ENCODE data around the gene ISYNA1.
A peak's percentile ranks its signal among the peaks of the same experiment; 100 is the strongest.

ISYNA1 gene

DNA sequence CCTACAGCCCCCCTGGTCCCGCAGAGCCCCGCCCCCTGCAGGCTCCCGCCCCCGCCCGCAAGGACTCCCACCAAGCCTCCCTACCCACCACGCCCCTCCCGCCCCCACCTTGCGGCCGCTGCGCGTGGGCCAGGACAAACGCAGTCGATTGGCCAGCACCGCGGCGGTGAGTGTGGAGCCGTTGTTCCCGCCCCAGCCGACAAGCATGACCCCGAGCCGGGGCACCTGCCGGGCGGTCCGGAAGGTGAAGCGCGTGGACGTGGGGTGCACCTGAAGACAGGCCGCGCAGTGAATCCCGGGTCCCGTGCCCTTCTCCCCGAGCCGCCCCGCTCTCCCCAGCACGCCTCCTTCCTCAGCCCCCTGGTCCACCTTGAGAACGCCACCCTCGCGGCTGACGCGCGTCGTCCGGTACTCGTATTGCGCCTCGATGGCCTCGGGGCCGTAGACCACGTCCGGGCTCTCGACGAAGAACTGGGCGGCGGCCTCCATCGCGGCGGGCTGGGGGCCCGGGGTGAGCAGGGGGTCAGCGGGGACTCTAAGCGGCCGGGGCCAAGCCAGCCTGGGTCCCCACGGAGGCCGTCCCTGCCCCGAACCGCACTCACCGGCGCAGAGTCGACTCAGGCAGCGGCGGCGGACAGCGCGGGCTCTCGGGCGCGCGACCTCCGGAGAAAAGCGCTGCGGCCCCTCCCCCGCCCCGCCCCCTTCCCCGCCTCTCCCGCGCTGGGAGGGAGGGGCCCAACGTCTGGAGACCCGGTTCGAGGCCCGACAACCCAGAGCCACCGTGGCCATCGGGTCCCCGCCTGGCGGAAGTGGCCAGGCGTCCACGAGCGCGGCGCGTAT lies at the start of gene ISYNA1:
Gene ISYNA1, minus strand, starts transcription at position 643 of the 840 bp plus-strand sequence. Its CDS starts 154 bp downstream, at position 489.
- DNase-seq, result peak in 1 of 2 experiments; percentile 70

DNA sequence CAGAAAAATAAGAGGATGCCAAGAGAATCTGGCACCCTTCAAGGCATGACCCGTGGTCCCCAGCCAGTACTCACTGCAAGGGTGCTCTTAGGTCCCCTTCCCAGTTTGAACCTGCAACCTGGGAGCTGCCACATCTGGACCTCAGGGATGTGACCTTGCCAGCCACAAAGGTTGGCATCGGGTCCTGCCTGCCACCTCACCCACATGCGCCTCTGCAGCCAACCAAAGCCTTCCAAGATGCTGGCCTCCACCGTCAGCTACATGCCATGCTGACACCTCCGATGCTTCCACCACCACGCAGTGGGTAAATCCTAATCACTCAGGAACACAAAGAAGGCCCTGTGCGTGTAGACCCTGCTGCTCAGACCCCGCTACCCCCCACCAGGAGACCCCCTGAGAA lies 48.8 kb upstream of the ISYNA1 start:
- DNase-seq, result no peak

DNA sequence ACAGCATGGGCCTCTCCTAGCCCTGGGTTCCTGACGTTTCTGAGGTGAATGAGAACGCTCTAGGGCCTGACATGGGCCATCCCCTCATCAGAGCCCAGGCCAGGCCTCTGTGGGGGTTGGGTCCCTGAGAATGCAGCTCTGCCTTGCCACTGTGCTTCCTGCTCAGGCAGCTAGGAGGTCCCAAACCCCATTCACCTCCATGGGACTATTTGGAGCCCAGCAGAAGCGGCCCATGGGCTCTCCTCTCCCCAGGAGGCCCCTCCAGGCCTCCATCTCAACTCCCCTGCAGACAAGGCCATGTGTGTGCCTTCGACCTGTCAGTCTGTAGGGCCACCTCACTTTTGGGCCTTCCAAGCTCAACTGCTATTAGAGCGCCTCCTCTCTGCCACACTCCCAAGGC lies 47.1 kb upstream of the ISYNA1 start:
- no peak for DNase-seq

DNA sequence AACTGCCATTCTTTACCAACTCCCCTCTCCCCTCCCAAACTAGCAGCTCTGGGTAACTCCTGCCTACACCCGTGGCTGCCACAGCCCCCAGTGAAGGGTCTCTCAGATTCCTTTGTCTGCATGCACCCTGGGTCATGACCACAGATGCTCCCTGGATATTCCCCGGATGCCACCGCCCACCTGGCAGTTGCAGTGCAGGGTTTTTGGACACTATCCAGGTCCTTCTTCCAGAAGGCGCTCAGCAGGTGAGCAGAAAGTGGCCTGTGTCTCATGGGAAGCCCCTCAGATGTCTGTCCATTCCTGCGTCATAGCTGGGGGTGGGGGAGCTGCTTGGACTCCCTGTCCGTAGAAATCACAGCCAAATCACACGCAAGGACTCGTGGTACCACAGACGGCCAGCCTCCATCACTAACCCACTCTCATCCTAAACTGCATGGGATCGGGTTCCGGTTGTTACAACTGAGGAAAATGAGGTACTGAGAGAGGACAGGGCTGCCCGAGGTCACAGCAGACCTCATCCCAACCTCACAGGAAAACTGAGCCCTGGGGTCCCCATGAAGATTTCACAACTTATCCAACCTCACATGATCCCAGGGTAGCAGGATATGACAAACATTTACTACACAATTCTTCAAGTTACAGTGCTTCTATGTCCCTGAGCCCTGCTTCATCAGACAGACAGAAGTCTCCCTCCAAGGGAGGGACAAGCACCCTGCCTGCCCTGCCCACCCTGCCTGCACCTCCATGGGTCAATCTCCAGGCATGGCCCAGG lies 45.4 kb upstream of the ISYNA1 start:
- DNase-seq, result no peak

DNA sequence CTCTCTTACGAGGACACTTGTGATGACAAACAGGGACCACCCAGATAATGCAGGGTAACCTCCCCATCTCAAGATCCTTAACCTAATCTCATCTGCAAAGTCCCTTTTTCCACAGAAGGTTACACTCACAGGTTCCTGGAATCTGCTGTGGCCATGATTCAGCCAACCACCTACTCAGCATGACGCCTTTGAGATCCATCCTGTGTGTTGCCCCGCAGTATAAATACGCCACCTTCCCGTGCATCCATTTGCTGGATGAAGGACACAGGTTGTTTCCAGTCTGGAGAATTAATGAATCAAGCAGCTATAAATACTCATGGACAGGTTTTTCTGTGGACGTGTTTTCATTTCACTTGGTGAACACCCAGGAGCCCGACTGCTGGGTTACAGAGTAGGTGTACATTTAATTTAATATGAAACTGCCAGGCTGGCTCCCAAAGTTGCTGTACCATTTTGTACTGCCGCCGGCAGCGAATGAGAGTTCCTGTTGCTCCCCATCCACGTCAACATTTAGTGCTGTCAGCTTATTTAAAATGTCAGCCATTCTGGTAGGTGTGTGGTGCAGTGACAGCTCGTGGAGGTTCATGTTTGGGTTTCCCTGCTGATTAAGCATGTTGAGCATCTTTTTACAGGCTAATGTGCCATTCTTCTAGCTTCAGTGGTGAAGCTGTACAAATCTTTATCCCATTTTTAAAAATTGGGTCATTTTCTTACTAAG lies 43.7 kb upstream of the ISYNA1 start:
- DNase-seq, result peak; percentile 48 to 61

DNA sequence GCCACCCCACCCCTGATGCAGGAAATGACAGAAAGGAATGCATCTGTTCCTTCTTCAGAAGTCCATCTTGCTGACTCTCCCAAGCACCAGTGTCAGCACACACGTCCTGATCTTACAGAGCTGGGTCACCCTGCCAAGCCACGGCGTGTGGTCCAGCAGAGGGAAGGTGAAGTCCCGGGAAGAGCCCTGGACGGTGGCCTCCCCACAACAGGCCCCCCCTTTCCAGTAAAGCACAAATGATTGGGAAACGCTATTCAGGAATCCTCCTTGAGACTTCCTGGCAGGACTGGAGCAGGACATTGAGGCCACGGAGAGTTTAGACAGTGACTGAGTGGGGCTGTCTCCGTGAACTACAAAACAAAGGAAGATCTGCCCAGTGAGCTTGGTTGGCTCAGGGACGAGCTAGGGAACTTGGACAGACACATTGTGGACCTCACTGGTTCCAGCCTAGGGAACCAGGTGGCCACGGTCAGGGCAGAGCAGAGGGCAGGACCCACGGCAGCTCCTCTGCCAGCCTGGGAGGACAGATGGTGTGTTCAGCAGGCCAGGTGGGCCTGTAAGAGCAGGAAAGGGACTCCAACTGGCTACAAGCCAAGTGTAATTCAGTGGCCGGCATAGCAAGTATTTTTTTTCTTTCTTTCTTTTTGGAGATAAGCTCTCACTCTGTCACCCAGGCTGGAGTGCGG lies 42.2 kb upstream of the ISYNA1 start:
- no peak for DNase-seq

DNA sequence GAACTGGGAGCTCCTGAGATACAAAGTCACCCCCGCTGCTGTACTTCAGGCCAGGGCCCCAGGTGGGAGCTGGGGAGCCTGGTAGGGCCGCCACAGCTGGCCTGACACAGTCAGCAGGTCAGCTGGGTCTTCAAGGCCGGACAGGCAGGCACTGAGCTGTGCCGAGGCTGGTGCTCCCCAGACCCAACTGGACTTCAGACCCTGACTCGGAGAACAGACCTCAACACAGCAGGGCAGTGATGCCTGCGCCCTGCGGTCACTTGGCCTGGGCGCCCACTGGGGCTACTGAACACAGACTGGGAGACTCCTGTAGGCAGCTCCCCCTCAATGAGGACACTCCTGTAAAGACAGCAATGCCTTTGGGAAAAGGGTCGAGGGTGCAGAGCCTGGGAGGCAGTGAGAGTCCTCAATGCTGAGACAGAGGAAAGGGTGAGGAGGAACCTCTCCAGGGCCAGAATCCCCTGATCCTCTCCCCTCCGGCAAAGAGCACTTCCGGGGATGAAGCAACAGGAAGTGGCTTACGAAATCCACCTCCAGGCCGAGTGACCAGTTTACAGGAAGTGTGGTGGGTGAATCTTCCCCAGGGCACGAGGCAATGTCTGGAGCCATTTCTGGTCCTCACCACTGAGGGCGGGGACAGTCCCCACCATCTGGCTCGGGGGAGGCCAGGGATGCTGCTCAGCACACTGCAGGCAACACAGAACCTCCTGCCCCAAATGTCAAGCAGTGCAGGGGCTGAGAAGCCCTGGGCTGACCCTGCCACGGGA lies 40.8 kb upstream of the ISYNA1 start:
- DNase-seq, result peak; percentile 84

DNA sequence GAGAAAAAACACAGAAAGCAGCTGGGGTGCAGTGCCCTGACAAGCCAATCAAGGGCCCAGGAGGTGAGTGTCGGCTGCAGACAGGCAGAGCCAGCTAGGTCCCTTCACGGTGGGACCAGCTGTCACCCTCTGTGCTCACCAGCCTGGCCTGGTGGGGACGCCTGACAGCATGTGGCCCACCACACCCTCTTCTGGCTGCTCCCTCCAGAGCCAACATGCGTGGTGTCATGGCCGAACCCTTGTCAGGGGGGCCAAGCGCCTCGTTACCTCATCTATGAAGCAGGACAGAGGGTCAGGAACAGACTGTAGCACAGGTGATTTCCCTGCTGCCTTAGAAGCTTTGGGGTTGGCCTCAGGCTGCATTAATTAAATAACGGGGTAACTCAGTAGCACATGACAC lies 40.0 kb upstream of the ISYNA1 start:
- DNase-seq, result no peak

DNA sequence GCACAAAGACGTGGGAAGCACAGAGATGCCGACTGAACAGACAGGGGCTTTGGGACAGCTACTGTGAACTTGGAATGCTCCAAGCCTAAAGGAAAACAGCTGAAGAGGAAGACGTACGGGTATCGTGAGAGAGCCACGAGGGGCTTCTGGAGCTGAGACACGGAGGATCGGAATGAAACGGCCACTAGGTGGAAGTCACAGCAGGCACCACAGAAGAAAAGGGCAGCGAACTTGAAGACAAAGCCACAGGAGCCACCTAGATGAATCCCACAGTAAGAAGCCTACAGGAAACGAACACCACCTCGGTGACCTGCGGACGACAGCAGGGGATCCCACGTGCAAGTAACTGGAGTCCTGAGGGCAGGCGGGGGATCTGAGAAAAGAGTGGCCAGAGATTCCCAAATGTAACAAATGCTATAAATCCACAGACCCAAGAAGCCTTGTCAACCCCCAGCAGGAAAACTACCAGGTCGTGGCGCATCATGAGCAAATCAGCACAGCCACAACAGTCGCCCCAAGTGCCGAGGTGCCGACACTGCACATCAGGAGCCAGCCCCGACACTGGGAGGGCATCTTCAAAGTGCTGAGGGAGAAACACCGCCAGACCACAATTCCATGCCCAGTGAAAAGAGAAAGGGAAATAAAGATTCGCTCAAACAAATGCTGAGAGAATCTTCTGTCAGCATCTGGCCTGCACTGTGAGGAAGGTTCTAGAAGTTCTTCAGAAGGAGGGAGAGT lies 39.3 kb upstream of the ISYNA1 start:
- DNase-seq, result no peak

DNA sequence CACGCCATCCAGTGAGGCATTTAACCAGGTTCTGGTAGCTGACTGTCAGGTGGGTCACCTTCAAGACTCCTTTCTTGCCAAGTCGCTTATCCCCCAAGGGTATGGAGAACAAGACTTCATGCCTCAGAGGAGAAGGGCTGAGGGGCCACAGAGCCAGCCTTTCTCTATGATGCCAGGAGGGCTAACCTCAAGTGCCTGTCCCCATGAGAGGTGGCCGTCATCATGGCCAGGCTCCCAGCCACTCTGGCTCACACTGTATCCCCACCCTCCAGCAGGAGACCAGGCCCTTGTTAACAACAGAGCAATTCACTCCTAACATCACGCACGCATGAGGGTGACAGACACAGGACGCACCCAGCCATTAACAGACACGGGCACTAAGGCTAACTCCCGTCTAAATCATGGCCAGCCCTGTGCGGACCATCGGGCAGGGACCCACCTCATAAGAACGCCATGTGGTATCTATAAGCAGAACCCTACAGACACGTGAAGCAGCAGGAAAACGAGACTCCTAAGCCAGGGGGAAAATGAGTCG lies 38.6 kb upstream of the ISYNA1 start:
- no peak for DNase-seq

DNA sequence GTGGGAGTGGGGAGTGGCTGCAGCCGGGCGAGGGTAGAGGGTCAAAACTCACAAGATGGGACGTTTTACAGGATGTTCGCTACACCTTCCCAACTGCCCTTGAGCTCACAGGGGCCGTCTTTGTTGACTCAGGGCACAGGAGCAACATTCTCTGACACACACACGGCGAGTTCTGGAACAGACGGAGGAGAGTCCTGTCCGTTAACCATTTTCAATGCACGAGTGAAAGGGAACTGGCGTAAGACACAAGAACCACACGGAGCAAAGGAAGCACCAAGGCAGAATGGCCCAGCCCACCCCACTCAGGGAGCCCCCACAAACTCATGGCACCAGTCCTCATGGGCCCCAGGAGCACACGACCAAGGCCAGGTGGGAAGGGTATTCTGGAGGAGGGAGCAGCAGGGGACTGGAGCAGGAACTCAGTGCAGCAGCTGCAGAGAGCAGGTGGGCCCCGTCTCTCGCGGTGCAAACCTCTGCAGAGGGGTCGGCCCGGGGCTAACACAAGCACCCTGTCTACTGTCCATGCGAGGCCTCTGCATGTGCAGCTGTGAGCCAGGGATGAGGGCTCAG lies 37.9 kb upstream of the ISYNA1 start:
- no peak for DNase-seq

DNA sequence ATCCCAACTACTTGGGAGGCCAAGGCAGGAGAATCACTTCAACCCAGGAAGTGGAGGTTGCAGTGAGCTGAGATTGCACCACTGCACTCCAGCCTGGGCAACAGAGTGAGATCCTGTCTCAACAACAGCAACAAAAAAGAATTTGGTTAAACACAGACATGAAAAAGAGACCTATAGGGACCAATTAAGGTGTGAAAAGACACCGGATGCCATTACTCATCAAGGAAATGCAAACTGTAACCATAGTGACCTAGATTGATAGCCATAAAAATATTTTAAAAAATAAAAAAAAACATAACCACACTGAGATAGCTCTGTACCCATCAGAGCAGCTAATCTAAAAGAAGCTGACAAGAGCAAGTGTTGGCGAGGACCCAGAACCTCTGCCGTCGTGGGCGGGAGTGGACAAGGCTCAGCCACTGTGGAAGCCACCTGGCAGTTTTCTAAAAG lies 37.1 kb upstream of the ISYNA1 start:
- no peak for DNase-seq

DNA sequence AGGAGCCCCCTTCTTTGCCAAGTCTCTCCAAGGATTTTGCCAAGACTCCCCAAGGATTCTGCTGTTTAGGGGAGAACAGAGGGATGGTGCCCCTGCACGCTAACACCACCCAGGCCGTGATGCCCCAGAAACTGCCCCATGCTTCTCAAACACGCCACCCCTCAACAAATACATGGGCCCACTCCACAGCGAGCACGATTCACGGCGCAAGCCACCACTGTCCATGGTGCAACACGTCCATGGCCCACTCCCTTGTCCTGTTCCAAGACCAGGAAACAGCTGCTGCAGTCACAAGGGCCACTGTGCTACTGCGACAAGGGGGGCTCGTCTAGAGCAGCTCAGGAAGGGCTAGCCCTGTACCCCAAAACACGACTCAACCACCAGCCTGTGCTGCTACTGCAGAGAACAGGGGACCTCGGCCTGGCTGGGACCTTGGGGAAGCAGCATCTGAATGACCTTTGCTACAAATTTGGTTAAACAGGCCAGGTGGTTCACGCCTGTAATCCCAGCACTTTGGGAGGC lies 36.5 kb upstream of the ISYNA1 start:
- no peak for DNase-seq

DNA sequence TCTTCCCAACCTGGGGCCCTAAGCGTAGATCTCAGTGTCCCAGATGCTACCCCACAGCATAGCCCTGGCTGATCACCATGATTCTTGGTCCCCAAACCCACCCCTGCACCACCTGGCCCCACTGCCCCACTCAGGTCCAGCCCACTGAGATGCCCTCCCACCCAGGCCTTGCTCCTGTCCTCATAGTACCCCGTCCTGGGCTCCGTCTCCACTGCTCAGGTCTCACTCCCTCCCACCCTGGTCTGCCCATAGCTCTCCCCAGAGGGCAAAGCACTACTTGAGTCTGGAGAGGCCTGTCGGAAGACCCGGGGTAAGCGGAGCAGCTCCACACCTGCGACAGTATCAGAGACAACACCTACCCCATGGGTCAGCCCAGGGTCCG lies 35.8 kb upstream of the ISYNA1 start:
- DNase-seq, result no peak

DNA sequence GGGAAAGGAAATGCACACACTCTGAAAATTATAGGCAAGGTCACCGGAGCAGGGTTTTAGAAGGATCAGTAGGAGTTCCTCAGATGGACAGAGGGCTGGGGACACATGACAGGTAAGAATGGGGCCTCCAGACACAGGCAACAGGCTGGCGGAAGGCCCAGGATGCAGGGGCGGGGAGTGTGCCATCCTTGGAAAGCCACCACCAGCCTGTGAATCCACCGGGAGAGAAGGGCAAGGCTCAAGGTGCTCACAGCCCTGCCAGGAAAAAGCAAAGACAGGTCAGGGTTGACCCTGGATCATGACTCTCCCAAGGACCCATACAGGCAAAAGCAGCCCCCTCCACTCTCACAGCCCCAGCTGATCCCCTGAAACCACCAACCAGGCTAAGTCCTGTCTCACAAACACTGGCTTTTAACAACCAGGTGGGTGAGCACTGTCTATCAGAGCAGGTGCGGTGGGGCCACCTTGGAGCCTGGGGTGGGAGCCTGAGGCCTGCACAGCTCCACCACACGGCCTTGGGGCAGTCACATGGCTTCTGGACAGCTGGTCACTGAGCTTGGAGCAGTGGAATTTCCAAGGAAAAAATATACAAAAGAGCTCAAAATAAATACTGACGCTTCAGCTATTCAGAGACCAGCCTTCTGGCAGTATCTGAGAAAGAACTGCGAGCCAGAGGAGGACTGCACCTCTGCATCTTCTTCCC lies 35.2 kb upstream of the ISYNA1 start:
- no peak for DNase-seq

DNA sequence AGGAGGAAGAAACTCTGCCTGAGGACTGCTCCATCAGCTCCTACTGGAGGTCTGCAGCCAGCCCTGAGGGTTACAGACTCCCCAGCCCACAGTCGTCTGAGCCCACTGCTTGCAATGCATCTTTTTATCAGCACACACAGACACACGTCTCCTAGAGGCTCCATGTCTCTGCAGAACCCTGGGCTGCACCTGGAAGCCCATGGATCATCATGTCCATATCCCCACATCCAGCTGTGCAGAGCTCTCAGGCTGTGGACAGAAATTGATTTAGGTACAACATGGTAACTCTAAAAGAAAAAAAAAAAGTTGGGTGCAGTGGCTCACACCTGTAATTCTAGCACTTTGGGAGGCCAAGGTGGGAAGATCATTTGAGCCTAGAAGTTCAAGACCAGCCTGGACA lies 32.9 kb upstream of the ISYNA1 start:
- no peak for DNase-seq

DNA sequence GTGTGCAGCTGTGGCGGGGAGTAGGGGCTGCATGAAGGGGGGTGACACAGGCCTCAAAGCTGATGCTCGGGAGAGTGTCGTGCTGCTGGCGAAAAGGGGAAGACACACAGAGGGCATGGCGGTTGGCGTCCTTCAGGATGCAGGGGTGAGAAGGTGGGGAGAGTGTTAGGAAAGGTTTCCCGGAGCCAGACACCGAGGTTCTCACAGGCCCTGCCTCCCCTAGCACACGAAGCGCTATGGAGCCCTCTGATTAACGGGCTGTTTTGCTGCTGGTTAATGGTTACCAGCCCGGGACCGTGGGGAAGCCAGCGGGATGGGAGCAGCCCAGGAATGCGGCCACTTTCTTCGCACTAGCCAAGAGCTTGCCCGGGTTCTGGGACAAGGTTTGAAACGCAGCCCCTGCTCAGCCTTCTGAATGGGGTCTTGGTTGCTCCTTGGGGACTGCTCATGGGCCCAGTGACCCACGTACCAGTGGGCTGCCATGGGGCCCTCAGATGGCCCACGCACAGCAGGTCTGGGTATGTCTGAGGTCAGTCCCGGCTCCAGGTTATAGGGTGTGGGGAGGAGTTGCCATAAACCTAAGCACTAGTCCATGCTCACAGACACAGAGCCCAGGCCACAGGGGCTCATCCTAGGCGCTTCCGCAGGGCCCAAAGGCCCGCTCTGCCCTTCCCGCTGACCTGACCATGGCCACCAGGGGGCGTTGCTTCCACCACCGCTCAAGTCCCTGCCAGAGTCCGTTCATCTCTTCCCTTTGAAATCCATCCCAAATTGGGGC lies 31.3 kb upstream of the ISYNA1 start:
- peak; percentile 79 to 81 for DNase-seq

DNA sequence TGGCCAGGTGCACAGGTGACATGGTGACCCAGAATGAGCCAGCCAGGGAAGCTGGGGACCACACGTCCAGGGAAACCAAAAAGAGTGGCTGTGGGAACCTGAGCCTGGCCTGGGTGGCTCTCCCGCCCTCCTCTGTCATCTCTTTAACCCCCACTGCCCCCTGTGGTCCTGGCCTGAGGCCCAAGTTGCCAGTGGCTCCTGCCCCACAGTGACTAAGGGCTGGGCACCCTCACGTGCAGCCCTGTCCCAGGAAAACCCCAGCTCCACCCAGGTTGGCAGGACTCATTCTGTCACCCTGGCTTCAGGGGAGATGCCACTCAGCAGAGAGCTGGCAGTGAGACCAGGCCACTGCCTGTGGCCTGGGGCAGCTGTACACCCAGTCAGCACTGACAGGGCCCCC lies 30.6 kb upstream of the ISYNA1 start:
- no peak for DNase-seq

DNA sequence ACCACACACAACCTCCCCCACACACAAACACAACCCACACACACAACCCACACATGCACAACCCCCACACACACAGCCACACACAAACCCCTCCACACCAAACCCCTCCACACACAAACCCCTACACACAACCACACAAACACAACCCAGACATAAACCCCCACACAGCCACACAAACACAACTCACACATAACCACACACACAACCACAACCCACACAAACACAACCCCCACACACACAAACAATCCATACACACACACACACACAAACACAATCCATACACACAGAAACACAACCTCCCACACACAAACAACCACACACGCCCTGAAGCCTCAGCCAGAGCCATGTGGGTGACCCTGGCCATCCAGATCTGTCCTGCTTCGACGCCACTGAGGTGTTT lies 30.0 kb upstream of the ISYNA1 start:
- no peak for DNase-seq
